Neural cell (in vitro differentiated cells): ENCODE results near the gene SDSL. TPM values are rescaled to one million over a fixed set of nuclear protein-coding genes. Genes with fewer than 3 reads are reported as not detected.

Experiments used
- H2AFZ ChIP-seq: fragments of 200-600, 300-800 bp; sonication (generic), shearing (Covaris generic); 2 replicates; pipeline ENCODE4 v1.6.0; 2014; ENCODE audit warnings: low read depth, mild to moderate bottlenecking, antibody characterized with exemption, low read length, moderate library complexity
- H3F3A ChIP-seq: fragments of 200-600 bp; shearing (Covaris generic); 2 replicates; pipeline ENCODE4 v1.6.1; 2016; ENCODE audit warnings: mild to moderate bottlenecking, moderate library complexity, mixed read lengths, antibody characterized with exemption, low read length; ENCODE audit not compliant: insufficient read depth, poor library complexity, severe bottlenecking
- H3K27ac ChIP-seq: fragments of 200-600, 300-800 bp; sonication (generic), shearing (Covaris generic); 2 replicates; pipeline ENCODE4 v1.5.1; 2014; ENCODE audit warnings: mild to moderate bottlenecking, low read length, moderate library complexity
- H3K27me3 ChIP-seq: fragments of 300-800, 200-600 bp; sonication (generic), shearing (Covaris generic); 2 replicates; pipeline ENCODE4 v1.6.0; 2014; ENCODE audit warnings: mild to moderate bottlenecking, low read depth, low read length, moderate library complexity; ENCODE audit not compliant: insufficient read depth
- H3K36me3 ChIP-seq: fragments of 300-800, 200-600 bp; sonication (generic), shearing (Covaris generic); 2 replicates; pipeline ENCODE4 v1.5.1; 2014; ENCODE audit warnings: mild to moderate bottlenecking, antibody characterized with exemption, low read length, moderate library complexity; ENCODE audit not compliant: insufficient read depth
- H3K4me2 ChIP-seq: fragments of 300-800, 200-600 bp; sonication (generic), shearing (Covaris generic); 2 replicates; pipeline ENCODE4 v1.6.0; 2014; ENCODE audit warnings: mild to moderate bottlenecking, low read length
- H3K4me3 ChIP-seq: fragments of 300-800, 200-600 bp; sonication (generic), shearing (Covaris generic); 2 replicates; pipeline ENCODE4 v1.5.1; 2014; ENCODE audit warnings: mild to moderate bottlenecking, low read length, moderate library complexity
- H3K79me2 ChIP-seq: fragments of 200-600 bp; shearing (Covaris generic); replicated peaks from 2 replicates; pipeline ENCODE4 v1.6.0; 2014; ENCODE audit warnings: mild to moderate bottlenecking, low read length, moderate library complexity; ENCODE audit not compliant: insufficient read depth
- H3K9ac ChIP-seq: fragments of 300-800, 200-600 bp; sonication (generic), shearing (Covaris generic); 2 replicates; pipeline ENCODE4 v1.6.1; 2016; ENCODE audit warnings: mild to moderate bottlenecking, low read length, mixed read lengths
- H3K9me2 ChIP-seq: fragments of 200-600 bp; shearing (Covaris generic); 2 replicates; pipeline ENCODE4 v1.6.1; 2016; ENCODE audit warnings: mild to moderate bottlenecking, low read length, mixed read lengths; ENCODE audit not compliant: insufficient read depth
- H3K9me3 ChIP-seq: fragments of 200-600, 300-800 bp; sonication (generic), shearing (Covaris generic); 2 replicates; pipeline ENCODE4 v1.6.1; 2016; ENCODE audit warnings: mild to moderate bottlenecking, mixed run types, low read length, moderate library complexity, mixed read lengths
- H4K20me1 ChIP-seq: fragments of 200-600 bp; shearing (Covaris generic); 2 replicates; pipeline ENCODE4 v1.6.1; 2016; ENCODE audit warnings: mild to moderate bottlenecking, mixed run types; ENCODE audit not compliant: insufficient read depth
- CTCF ChIP-seq: fragments of 450-650 bp; IDR thresholded peaks from 2 replicates; pipeline ENCODE4 v1.5.1; 2014; ENCODE audit warnings: antibody characterized with exemption, mild to moderate bottlenecking, moderate library complexity; ENCODE audit not compliant: poor library complexity, severe bottlenecking
- EP300 ChIP-seq: fragments of 450-650 bp; conservative IDR thresholded peaks from 2 replicates; pipeline ENCODE4 v1.6.1; 2014; ENCODE audit warnings: antibody characterized with exemption, mild to moderate bottlenecking, moderate library complexity; ENCODE audit not compliant: poor library complexity, severe bottlenecking
- EZH2 ChIP-seq: fragments of 200-600, 300-800 bp; shearing (Covaris generic), sonication (generic); IDR thresholded peaks from 2 replicates; pipeline ENCODE4 v1.6.1; 2014; ENCODE audit warnings: antibody characterized with exemption, low read length, borderline replicate concordance, mild to moderate bottlenecking; ENCODE audit not compliant: insufficient read depth, poor library complexity, severe bottlenecking
- MXI1 ChIP-seq: fragments of 450-650 bp; conservative IDR thresholded peaks from 2 replicates; pipeline ENCODE4 v1.6.1; 2014; ENCODE audit warnings: antibody characterized with exemption, mild to moderate bottlenecking; ENCODE audit not compliant: poor library complexity, severe bottlenecking
- POLR2AphosphoS5 ChIP-seq: IDR thresholded peaks from 2 replicates; pipeline ENCODE4 v1.6.1; 2012
- RAD21 ChIP-seq: fragments of 450-650 bp; conservative IDR thresholded peaks from 2 replicates; pipeline ENCODE4 v1.6.1; 2014; ENCODE audit warnings: antibody characterized with exemption, mild to moderate bottlenecking, moderate library complexity
- SMC3 ChIP-seq: fragments of 450-650 bp; conservative IDR thresholded peaks from 2 replicates; pipeline ENCODE4 v1.6.1; 2014; ENCODE audit warnings: antibody characterized with exemption, mild to moderate bottlenecking, moderate library complexity; ENCODE audit not compliant: poor library complexity
- TAF1 ChIP-seq: IDR thresholded peaks from 2 replicates; pipeline ENCODE4 v1.6.1; 2012; ENCODE audit warnings: low read depth
- polyA plus RNA-seq: library from polyadenylated mRNA; depleted of rRNA; stranded (reverse); fragments of >200 nt; gene quantifications from 2 replicates; pipeline ENCODE4 v1.2.3, GENCODE V29; 2014
- TF ChIP-seq, protein P1 (sequence below): IDR thresholded peaks from 2 replicates; pipeline ENCODE4 v1.6.1; 2012; ENCODE audit warnings: borderline replicate concordance

The SDSL gene
- polyA plus RNA-seq, 1 donor from 2014 or later = 2.7 TPM

DNA sequence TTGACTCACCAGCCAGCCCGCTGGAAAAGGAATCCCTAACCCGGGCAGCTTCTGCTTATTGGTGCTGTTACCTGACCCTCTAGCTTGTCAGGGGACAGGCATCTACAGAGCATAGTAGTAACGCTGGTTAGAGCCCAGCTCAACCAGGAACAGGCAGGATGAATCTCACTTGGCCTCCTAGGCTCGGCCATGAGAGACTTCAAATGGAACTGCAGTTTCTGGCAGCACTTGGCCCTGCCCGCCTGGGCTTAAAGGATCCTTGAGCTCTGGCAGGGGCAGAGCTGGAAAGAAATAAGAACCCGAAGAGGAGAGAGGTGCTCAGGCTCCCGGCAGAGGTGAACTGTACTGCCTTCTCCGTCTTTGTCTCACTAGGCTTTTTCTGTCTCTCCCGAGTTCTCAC lies 51.8 kb downstream of the SDSL start:
- H3F3A ChIP-seq = no peaks in the 10 kb centered on the region
- H3K4me2 ChIP-seq = no peak overlapping the region
- H3K27me3 ChIP-seq = peaks cover 97% of the 10 kb centered on the region
- H3K9me2 ChIP-seq = no peaks in the 10 kb centered on the region
- no peak overlapping the region for H2AFZ ChIP-seq
- H3K79me2 ChIP-seq = no peaks in the 10 kb centered on the region
- no peaks in the 10 kb centered on the region for H3K36me3 ChIP-seq
- H3K27ac ChIP-seq = peak overlapping the region; percentile 8
- H3K9me3 ChIP-seq = no peaks in the 10 kb centered on the region
- H3K9ac ChIP-seq = peak overlapping the region; percentile 50
- peak overlapping the region; percentile 68 for H3K4me3 ChIP-seq
- TF ChIP-seq CTCF (no peak), POLR2AphosphoS5 (peak; percentile 4), SMC3 (no peak), MXI1 (no peak)
- no peaks in the 10 kb centered on the region for H4K20me1 ChIP-seq

- Histone ChIP-seq H3K4me3 (peak overlapping the region; percentile 68), H3K9me3 (no peaks in the 10 kb centered on the region), H3K4me2 (no peak overlapping the region), H3F3A (no peaks in the 10 kb centered on the region), H3K36me3 (no peaks in the 10 kb centered on the region), H3K27me3 (peaks cover 97% of the 10 kb centered on the region), H3K9ac (peak overlapping the region; percentile 50), H3K27ac (peak overlapping the region; percentile 6), H3K9me2 (no peaks in the 10 kb centered on the region), H4K20me1 (no peaks in the 10 kb centered on the region), H3K79me2 (no peaks in the 10 kb centered on the region), H2AFZ (no peak overlapping the region)
- TF ChIP-seq EZH2 (no peak), RAD21 (no peak), POLR2AphosphoS5 (no peak), MXI1 (no peak), CTCF (no peak), SMC3 (no peak), TAF1 (no peak), EP300 (no peak)
- TF ChIP-seq, protein P1, sequence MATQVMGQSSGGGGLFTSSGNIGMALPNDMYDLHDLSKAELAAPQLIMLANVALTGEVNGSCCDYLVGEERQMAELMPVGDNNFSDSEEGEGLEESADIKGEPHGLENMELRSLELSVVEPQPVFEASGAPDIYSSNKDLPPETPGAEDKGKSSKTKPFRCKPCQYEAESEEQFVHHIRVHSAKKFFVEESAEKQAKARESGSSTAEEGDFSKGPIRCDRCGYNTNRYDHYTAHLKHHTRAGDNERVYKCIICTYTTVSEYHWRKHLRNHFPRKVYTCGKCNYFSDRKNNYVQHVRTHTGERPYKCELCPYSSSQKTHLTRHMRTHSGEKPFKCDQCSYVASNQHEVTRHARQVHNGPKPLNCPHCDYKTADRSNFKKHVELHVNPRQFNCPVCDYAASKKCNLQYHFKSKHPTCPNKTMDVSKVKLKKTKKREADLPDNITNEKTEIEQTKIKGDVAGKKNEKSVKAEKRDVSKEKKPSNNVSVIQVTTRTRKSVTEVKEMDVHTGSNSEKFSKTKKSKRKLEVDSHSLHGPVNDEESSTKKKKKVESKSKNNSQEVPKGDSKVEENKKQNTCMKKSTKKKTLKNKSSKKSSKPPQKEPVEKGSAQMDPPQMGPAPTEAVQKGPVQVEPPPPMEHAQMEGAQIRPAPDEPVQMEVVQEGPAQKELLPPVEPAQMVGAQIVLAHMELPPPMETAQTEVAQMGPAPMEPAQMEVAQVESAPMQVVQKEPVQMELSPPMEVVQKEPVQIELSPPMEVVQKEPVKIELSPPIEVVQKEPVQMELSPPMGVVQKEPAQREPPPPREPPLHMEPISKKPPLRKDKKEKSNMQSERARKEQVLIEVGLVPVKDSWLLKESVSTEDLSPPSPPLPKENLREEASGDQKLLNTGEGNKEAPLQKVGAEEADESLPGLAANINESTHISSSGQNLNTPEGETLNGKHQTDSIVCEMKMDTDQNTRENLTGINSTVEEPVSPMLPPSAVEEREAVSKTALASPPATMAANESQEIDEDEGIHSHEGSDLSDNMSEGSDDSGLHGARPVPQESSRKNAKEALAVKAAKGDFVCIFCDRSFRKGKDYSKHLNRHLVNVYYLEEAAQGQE = no peak
These were observed 52.7 kb downstream of the SDSL start for GRCh38 chr12:113474635-113475436.
